UCSD-AML1 (cell line): ENCODE measurements around the gene CLRN1.

Experiments used
- DNase-seq: peaks from one replicate; lab custom pipeline; 2025; ENCODE audit not compliant: unreplicated experiment; lab: John Stamatoyannopoulos, UW

Gene CLRN1

GRCh38 chr3:150878290-150878689, 94.2 kb downstream of the CLRN1 start:
- DNase-seq: no peak

- DNase-seq: no peak
Observed at GRCh38 chr3:150877303-150877702, 95.2 kb downstream of the CLRN1 start.

DNA sequence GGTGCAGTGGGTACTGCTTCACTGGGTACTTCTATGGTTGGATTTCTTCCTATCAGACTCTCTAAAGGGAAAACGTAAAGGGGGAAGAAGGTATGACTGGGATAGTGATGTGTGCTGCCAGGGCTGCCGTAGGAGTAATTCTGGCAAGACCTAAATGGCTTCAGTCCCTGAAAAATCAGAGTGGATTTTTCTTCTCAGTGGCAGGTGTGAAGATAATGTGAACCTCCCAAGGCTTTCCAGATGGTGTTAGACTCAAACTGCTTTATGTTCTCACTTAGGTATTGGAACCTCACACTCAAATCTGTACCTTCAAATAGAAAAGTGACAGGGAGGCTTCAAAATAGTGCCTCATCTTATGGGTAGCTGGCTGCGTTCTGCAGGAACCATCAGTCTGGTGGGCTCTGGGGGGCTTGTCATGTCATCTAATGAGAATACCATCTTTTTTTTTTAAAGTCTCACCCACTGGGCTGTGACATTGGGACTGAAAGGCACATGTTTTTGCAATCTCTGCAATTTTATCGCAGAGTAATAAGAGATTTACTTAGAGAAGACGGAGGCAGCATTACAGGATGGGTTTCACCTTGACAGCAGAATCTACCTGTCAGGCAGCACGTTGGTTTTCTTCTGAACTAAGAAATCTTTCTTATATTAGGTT, 95.8 kb downstream of the CLRN1 start:
- DNase-seq: no peak
